Mucosa of rectum (tissue), 2 donors: Measurements from ENCODE around the gene SRGAP2C.
"Not testable (repeated sequence)": the region's sequence is repeated elsewhere in the genome, so short reads cannot be mapped to it uniquely, and the experiment has no call there.

ENCODE experiments used
- H3K27ac ChIP-seq, 2 donors: one replicate each; pipeline ENCODE4 v1.7.0; 2013; ENCODE audit warnings: inconsistent platforms in 2 of 2, low read depth in 2 of 2, low read length in 2 of 2
- H3K27me3 ChIP-seq, 2 donors: one replicate each; pipeline ENCODE4 v1.7.0; 2013; ENCODE audit warnings: low read length in 2 of 2; ENCODE audit not compliant: control insufficient read depth in 2 of 2, insufficient read depth in 2 of 2
- H3K36me3 ChIP-seq, 2 donors: one replicate each; pipeline ENCODE4 v1.7.0; 2013; ENCODE audit warnings: low read length in 2 of 2; ENCODE audit not compliant: control insufficient read depth in 2 of 2, insufficient read depth in 2 of 2
- H3K4me1 ChIP-seq, 2 donors: one replicate each; pipeline ENCODE4 v1.7.0; 2013; ENCODE audit warnings: low read length in 2 of 2, mild to moderate bottlenecking in 1 of 2; ENCODE audit not compliant: control insufficient read depth in 2 of 2, insufficient read depth in 2 of 2
- H3K4me3 ChIP-seq, 2 donors: one replicate each; pipeline ENCODE4 v1.7.0; 2013; ENCODE audit warnings: low read length in 2 of 2
- H3K9ac ChIP-seq, 2 donors: one replicate each; pipeline ENCODE4 v1.7.0; 2013; ENCODE audit warnings: low read length in 2 of 2, low read depth in 1 of 2, mild to moderate bottlenecking in 1 of 2
- H3K9me3 ChIP-seq, 2 donors: one replicate each; pipeline ENCODE4 v1.7.0; 2013; ENCODE audit warnings: low read length in 2 of 2; ENCODE audit not compliant: control insufficient read depth in 2 of 2
- donor health status: healthy.
- donor health status: Normal muscosa, but diverticular disease.

The SRGAP2C gene

DNA sequence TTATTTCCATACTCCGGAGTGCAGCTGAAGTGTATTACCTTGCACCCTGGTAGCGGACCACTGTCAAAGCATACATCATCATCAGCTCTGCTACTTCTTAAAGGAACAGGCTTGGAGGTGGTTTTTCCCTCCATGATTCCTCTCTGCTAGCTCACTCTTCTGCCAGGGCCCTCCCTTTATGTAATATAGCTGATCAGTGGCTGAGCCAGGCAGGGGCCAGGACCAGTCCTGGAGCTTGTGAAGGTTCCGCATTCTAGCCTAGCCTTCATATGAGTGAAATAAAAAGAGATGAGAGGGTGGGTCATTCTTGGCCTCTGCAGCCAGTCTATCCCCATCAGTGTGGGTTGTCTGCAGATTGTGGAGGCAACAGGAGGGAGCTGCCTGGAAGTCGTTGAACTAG lies 200.0 kb downstream of the SRGAP2C start:
- not testable (repeated sequence) for H3K4me1 ChIP-seq, H3K4me3 ChIP-seq, H3K36me3 ChIP-seq, H3K9me3 ChIP-seq, H3K27ac ChIP-seq, H3K27me3 ChIP-seq, H3K9ac ChIP-seq

GRCh38 chr1:121385162-121385561 lies 200.4 kb downstream of the SRGAP2C start:
- not testable (repeated sequence) for H3K4me3 ChIP-seq, H3K9me3 ChIP-seq, H3K4me1 ChIP-seq, H3K36me3 ChIP-seq, H3K9ac ChIP-seq, H3K27ac ChIP-seq, H3K27me3 ChIP-seq

DNA sequence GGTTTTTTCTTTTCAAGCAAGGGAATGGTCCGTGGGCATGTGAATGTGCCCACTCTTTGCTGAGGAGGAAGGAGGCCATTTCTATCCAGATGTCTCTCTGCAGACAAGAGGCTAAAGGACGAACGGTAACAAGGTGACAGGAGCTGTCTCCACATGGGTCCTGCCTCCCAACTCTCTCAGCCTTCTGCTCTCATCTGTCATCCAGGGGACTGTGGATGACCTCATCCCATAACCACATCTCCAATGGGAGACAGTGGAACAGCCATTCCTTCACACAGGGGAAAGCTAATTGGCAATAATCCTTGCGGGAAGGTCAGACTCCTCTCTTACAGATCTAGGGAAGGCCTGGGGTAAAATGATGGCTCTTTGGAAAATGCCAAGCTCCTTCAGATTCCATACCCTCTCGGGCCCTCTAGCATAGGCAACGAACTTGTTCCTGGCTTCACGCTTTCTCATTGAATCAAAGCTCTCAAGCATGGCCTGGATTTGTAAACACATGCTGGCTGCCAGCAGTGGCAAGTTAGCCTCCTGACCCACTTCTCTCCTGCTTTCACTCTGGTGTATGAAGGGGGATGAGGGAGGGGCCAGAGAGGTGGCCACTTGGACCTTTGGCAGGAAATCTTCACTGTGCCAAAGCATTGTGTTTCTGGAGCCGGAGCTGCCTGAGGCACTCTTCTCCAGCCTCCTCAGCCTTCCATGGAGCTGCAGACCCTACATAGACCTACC lies 201.0 kb downstream of the SRGAP2C start:
- not testable (repeated sequence) for H3K4me1 ChIP-seq, H3K9ac ChIP-seq, H3K4me3 ChIP-seq, H3K9me3 ChIP-seq, H3K27ac ChIP-seq, H3K27me3 ChIP-seq, H3K36me3 ChIP-seq

GRCh38 chr1:121386319-121386948 lies 201.7 kb downstream of the SRGAP2C start:
- not testable (repeated sequence) for H3K27me3 ChIP-seq, H3K27ac ChIP-seq, H3K4me3 ChIP-seq, H3K9me3 ChIP-seq, H3K9ac ChIP-seq, H3K4me1 ChIP-seq, H3K36me3 ChIP-seq

DNA sequence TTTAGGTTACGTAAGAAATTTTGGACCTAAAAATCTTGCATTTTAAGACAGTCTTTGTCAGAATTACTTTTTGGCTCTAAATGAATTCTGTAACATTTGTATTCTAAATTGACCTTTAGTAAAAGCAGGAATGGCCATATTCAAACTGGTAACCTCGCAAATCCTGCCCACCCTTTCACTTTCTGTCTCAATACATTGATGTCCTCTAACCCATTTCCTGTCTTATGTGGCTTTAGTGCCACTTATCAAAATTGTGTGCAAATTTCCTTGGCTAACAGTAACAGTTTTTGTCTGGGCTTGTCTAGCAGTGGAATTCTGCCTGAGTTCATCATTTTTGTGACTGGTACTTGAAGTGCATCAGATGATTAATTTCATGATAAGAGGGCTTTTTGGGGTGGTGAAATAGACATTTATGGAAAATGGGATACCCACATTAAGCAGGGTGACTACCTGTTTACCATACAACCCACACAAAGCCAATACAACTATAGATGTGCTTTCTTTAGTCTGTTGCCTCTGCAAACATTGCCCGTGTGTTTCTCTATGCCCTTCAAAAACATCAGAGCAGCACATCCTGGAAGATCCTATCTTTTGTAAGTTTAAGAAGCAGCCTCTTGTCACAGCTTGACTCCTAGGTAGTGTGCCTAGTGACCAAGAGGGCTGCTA lies 205.3 kb downstream of the SRGAP2C start:
- H3K36me3 ChIP-seq, H3K9ac ChIP-seq, H3K27ac ChIP-seq, H3K4me3 ChIP-seq, H3K9me3 ChIP-seq, H3K4me1 ChIP-seq, H3K27me3 ChIP-seq: not testable (repeated sequence)

DNA sequence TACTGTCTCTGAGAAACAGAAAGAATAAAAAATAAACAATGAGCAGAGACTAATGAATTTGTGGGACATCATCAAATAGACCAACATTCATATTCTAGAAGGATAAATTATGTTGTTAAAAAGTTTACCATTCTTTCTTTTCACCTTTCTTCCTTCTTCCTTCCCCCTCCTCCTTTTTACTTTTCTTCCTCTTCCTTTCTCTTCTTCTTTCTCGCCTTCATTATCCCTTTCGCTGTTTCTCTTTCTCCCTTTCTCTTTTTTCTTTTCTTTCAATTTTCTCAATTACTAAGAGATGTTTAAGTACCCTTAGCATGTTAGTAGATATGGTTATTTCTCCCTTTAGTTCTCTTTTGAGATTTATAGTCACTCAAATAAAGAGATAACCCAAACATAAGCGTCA lies 207.4 kb downstream of the SRGAP2C start:
- not testable (repeated sequence) for H3K27me3 ChIP-seq, H3K9me3 ChIP-seq, H3K36me3 ChIP-seq, H3K4me3 ChIP-seq, H3K27ac ChIP-seq, H3K9ac ChIP-seq, H3K4me1 ChIP-seq

- H3K27ac ChIP-seq, H3K4me1 ChIP-seq, H3K9ac ChIP-seq, H3K4me3 ChIP-seq, H3K27me3 ChIP-seq, H3K9me3 ChIP-seq, H3K36me3 ChIP-seq: not testable (repeated sequence)
Observed at GRCh38 chr1:121395718-121396201, 211.0 kb downstream of the SRGAP2C start.

DNA sequence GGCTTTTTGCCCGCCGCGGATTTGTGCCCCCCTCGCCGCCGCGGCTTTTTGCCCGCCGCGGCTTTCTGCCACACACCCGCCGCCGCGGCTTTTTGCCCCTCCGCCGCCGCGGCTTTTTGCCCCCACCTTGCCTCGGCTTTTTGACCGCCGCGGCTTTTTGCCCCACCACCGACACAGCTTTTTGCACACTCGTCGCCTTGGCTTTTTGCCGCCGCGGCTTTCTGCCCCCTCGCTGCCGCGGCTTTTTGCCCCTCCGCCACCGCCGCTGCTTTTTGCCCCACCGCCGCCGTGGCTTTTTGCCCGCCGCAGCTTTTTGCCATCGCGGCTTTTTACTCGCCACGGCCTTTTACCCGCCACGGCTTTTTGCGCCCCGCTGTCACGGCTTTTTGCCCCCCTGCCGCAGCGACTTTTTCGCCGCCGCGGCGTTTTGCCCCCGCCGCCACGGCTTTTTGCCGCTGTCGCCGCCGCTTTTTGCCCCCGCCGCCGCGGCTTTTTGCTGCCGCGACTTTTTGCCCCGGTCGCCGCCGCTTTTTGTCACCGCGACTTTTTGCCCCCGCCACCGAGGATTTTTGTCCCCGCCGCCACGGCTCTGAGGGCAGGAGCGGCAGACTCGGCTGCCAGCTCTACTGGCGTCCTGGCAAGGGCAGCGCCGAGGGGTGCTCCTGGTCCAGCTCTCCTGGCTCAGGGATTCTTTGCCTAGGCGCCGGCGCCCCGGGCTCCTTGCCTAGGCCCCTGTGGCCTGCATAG lies 211.7 kb downstream of the SRGAP2C start:
- not testable (repeated sequence) for H3K27ac ChIP-seq, H3K9me3 ChIP-seq, H3K36me3 ChIP-seq, H3K27me3 ChIP-seq, H3K9ac ChIP-seq, H3K4me1 ChIP-seq
- peak overlapping the region in 1 of 2 donors; percentile 43 for H3K4me3 ChIP-seq

DNA sequence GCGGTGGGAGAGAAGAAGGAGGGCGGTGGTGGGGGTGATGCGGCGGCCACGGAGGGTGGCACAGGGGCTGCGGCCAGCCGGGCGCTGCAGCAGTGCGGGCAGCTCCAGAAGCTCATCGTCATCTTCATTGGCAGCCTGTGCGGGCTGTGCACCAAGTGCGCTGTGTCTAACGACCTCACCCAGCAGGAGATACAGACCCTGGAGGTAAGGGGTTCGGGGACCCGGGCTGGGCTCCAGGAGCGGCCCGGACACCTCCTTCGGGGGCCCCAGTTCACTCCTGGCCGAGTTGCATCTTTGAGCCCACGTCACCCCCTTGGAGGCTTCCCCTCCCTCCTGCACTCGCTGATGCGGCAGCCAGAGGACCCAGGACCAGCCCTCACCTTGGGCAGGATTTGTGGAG lies 212.3 kb downstream of the SRGAP2C start:
- not testable (repeated sequence) for H3K9me3 ChIP-seq, H3K9ac ChIP-seq, H3K27me3 ChIP-seq, H3K36me3 ChIP-seq, H3K4me1 ChIP-seq, H3K27ac ChIP-seq
- peak overlapping the region in 1 of 2 donors; percentile 43 for H3K4me3 ChIP-seq

- not testable (repeated sequence) for H3K9ac ChIP-seq, H3K9me3 ChIP-seq, H3K4me1 ChIP-seq, H3K27ac ChIP-seq, H3K27me3 ChIP-seq, H3K36me3 ChIP-seq, H3K4me3 ChIP-seq
Observed at GRCh38 chr1:121399193-121399592, 214.4 kb downstream of the SRGAP2C start.
